ENCODE results near the gene SLC27A5. TPM values are rescaled to one million over a fixed set of nuclear protein-coding genes. Genes with fewer than 3 reads are reported as not detected.

Gene SLC27A5
- total RNA-seq, 1 donor from 2014 or later = 4.7 TPM

DNA sequence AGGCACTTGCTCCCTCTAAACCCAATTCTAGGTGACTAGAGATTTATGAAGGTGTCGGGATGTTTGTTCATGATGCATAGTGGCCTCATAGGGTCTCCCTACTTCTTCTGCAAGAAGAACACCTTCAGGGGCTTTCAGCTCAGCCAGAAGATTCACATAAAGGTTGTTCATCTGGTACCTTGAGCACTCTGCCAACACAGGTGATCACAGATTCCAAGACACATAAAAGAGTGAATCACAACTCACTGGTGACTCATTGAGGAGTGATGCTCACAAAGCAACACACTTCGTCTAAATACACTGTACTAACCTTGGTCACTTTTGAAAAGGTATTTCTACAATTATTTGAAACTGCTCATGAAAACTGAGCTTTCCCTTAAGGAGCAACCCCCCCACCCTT, 51.8 kb downstream of the SLC27A5 start:
- ATAC-seq (no peak), DNase-seq (no peak)
- H3K4me1 ChIP-seq = no peaks in the 10 kb centered on the region
- H3K36me3 ChIP-seq = no peaks in the 10 kb centered on the region
- intact Hi-C loops (cut with DNase I) = no loop called here
- no peaks in the 10 kb centered on the region for H3K27me3 ChIP-seq
- H3K9me3 ChIP-seq = no peaks in the 10 kb centered on the region
- no peak overlapping the region for H3K27ac ChIP-seq
- TF ChIP-seq, protein P1, sequence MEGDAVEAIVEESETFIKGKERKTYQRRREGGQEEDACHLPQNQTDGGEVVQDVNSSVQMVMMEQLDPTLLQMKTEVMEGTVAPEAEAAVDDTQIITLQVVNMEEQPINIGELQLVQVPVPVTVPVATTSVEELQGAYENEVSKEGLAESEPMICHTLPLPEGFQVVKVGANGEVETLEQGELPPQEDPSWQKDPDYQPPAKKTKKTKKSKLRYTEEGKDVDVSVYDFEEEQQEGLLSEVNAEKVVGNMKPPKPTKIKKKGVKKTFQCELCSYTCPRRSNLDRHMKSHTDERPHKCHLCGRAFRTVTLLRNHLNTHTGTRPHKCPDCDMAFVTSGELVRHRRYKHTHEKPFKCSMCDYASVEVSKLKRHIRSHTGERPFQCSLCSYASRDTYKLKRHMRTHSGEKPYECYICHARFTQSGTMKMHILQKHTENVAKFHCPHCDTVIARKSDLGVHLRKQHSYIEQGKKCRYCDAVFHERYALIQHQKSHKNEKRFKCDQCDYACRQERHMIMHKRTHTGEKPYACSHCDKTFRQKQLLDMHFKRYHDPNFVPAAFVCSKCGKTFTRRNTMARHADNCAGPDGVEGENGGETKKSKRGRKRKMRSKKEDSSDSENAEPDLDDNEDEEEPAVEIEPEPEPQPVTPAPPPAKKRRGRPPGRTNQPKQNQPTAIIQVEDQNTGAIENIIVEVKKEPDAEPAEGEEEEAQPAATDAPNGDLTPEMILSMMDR (IDR thresholded peaks at IDR 0.05) = no peak
- no peak overlapping the region for H3K4me3 ChIP-seq

DNA sequence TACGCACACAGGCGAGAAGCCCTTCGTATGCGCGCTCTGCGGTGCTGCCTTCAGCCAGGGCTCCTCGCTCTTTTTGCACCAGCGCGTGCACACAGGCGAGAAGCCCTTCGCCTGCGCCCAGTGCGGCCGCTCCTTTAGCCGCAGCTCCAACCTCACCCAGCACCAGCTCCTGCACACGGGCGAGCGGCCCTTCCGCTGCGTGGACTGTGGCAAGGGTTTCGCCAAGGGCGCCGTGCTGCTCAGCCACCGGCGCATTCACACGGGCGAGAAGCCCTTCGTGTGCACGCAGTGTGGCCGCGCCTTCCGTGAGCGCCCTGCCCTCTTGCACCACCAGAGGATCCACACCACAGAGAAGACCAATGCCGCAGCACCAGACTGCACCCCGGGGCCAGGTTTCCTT, 55.7 kb downstream of the SLC27A5 start:
- Histone ChIP-seq H3K27ac (no peak overlapping the region), H3K9me3 (no peaks in the 10 kb centered on the region), H3K4me1 (peaks cover 5% of the 10 kb centered on the region), H3K36me3 (peaks cover 7% of the 10 kb centered on the region), H3K27me3 (no peaks in the 10 kb centered on the region), H3K4me3 (no peak overlapping the region)
- intact Hi-C loops (cut with DNase I) = no loop called here
- TF ChIP-seq, protein P1 (IDR thresholded peaks at IDR 0.05) = no peak
- ATAC-seq (no peak), DNase-seq (no peak)

DNA sequence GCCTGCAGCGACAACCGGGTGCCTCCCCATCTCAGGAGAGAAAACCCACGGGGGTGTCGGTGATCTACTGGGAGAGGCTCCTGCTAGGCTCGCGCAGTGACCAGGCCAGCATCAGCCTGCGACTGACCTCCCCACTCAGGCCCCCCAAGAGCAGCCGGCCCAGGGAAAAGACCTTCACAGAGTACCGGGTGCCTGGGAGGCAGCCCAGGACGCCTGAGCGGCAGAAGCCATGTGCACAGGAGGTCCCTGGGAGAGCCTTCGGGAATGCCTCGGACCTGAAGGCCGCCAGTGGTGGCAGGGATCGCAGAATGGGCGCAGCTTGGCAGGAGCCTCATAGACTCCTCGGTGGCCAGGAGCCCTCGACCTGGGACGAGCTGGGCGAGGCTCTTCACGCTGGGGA, 56.5 kb downstream of the SLC27A5 start:
- no peaks in the 10 kb centered on the region for H3K27me3 ChIP-seq
- ATAC-seq (no peak), DNase-seq (no peak)
- H3K27ac ChIP-seq = no peak overlapping the region
- TF ChIP-seq, protein P1 (IDR thresholded peaks at IDR 0.05) = no peak
- intact Hi-C loops (cut with DNase I) = no loop called here
- peaks cover 11% of the 10 kb centered on the region for H3K4me1 ChIP-seq
- H3K36me3 ChIP-seq = peaks cover 7% of the 10 kb centered on the region
- no peaks in the 10 kb centered on the region for H3K9me3 ChIP-seq
- H3K4me3 ChIP-seq = no peak overlapping the region

DNA sequence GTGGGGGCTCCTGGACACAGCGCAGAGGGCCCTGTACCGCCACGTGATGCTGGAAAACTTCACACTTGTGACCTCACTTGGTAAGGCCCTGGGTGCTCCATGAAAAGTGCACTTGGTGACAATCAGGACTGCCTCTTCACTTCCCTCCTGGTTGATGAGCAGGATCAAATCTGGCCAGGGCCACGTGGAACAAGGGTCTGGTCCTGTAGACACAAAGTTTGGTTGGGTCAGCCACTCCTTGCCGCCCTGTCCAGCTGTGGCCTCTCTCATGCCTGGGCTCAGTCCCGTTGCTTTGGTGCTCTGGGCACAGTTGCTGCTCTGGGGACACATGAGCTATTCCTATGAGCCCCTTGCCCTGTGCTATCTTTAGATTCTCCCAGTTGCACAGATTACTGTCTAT, 58.0 kb downstream of the SLC27A5 start:
- peaks cover 7% of the 10 kb centered on the region for H3K36me3 ChIP-seq
- intact Hi-C loops (cut with DNase I) = no loop called here

DNA sequence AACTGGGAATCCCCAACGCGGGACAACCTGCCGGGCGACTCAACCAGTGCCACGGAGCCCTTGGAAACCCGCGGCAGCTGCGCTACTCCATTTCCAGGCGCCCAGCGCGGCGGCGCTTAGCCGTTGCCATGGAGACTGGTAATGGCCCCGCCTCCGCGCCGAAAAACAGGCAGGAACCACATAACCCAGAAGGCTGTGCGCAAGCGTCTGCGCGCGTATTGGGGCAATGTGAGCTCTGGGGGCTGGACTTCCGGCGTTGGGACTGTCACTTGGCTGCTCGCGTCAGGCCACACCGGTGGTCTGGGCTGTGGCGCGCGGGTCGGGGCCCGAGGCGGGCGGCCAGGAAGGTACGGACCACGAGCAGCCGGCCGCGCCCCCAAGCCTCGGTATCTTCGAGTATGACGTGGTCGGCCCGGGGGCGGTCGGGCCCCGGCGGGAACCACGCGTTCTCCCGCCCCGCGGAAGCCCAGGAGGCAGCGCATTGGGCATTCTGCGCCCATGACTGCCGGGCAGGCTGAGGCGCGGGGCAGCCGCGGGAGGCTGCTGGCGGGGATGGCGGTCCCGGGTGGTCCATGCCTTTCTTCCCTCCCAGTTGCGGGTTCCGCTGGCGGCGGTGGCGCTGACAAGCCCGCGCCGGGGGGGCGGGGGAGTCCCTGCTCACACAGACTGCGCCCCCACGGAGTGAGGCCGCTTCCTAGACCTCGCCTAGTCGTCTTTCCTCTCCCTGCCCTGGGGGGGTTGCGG, 60.3 kb downstream of the SLC27A5 start, which contains the start of gene ZNF324B:
TSS of gene ZNF324B (plus strand) at position 265 of the 744 bp plus-strand sequence. CDS start 2,080 bp downstream, outside the sequence.
- ATAC-seq = peak; percentile 98
- TF ChIP-seq, protein P1 (IDR thresholded peaks at IDR 0.05) = no peak

More for the DNA sequence above, 58.0 kb downstream of the SLC27A5 start:
- Histone ChIP-seq H3K27ac (no peak overlapping the region), H3K4me3 (no peak overlapping the region), H3K27me3 (no peaks in the 10 kb centered on the region), H3K9me3 (no peaks in the 10 kb centered on the region), H3K4me1 (peaks cover 11% of the 10 kb centered on the region)
- DNase-seq (no peak), ATAC-seq (no peak)
- TF ChIP-seq, protein P1 (IDR thresholded peaks at IDR 0.05) = no peak

More for the DNA sequence above, 60.3 kb downstream of the SLC27A5 start, which contains the start of gene ZNF324B:
- Histone ChIP-seq H3K4me1 (peaks cover 11% of the 10 kb centered on the region), H3K4me3 (peak within 1 kb of the TSS; percentile 91), H3K27ac (peak within 1 kb of the TSS; percentile 78), H3K36me3 (peaks cover 7% of the 10 kb centered on the region), H3K9me3 (no peaks in the 10 kb centered on the region), H3K27me3 (peaks cover 6% of the 10 kb centered on the region)
- peak; percentile 98 for DNase-seq
- intact Hi-C loops (cut with DNase I) = no loop called here

All from upper lobe of right lung (tissue), 1 donor.